Activated CD8-positive, alpha-beta memory T cell treated with anti-CD3 and anti-CD28 coated beads, Interleukin-2, amount 50 U/mL, for 4 hours (primary cell): ENCODE data around the gene B3GNT4.
"Not testable (repeated sequence)": the region's sequence is repeated elsewhere in the genome, so short reads cannot be mapped to it uniquely, and the experiment has no call there.

Experiments
- DNase-seq: peaks from one replicate; pipeline ENCODE4 v3.0.0-alpha.2; 2020

B3GNT4 gene

GRCh38 chr12:122203301-122204166, at the start of gene B3GNT4:
TSS of gene B3GNT4 (plus strand) at chr12:122203709. CDS start at chr12:122204619, 910 bp downstream.
- peak; percentile 72 for DNase-seq

GRCh38 chr12:122155705-122156104, 47.8 kb upstream of the B3GNT4 start:
- no peak for DNase-seq

- no peak for DNase-seq
Observed at GRCh38 chr12:122158700-122159285, 44.7 kb upstream of the B3GNT4 start.

DNA sequence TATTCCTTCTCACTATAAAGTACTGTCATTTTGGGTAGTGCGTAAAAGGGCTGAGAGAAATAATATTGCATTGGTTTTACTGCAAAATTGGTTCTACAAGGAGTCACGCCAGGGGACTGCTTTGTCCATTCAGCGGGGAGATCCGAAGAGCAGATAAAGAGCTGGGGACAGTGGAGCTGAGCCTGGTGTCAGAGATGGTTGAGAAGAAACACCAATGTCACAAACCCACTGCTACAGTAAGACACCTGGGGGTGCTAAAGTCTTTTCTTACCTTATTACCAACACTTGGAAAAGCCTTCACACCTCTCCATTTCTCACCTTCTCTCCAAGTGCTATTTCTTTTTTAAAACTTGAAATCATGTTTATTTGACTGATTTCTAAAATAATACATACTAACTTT, 43.6 kb upstream of the B3GNT4 start:
- no peak for DNase-seq

GRCh38 chr12:122160761-122161160, 42.7 kb upstream of the B3GNT4 start:
- no peak for DNase-seq

DNA sequence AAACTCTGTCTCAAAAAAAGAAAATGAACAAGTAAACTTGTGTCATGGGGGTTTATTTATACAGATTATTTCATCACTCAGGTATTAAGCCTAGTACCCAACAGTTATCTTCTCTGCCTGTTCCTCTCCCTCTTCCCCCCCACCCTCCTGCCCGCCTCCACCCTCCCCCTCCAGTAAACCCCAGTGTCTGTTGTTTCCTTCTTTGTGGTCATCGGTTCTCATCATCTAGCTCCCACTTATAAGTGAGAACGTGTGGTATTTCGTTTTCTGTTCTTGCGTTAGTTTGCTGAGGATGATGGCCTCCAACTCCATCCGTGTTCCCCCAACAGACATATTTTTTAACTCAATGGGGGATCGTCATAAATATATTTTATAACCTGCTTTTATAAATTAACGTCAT, 41.8 kb upstream of the B3GNT4 start:
- DNase-seq: no peak

DNA sequence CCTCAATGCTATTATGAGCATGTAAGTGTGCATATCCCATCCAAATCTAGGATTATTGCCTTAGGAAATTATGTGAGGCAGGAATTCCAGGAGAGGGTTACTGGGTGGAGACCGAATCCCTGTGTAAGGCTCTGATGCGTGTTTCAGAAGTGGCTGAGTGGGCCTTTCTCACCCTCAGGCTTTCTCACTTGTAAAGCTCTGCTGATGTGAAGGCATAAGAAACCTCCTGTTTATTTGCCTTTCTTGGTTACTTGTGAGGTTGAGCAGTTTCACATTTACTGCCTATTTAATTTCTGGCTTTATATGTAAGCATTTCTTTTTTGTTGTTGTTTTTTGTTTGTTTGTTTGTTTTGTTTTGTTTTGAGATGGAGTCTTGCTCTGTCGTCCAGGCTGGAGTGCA, 40.5 kb upstream of the B3GNT4 start:
- no peak for DNase-seq

DNA sequence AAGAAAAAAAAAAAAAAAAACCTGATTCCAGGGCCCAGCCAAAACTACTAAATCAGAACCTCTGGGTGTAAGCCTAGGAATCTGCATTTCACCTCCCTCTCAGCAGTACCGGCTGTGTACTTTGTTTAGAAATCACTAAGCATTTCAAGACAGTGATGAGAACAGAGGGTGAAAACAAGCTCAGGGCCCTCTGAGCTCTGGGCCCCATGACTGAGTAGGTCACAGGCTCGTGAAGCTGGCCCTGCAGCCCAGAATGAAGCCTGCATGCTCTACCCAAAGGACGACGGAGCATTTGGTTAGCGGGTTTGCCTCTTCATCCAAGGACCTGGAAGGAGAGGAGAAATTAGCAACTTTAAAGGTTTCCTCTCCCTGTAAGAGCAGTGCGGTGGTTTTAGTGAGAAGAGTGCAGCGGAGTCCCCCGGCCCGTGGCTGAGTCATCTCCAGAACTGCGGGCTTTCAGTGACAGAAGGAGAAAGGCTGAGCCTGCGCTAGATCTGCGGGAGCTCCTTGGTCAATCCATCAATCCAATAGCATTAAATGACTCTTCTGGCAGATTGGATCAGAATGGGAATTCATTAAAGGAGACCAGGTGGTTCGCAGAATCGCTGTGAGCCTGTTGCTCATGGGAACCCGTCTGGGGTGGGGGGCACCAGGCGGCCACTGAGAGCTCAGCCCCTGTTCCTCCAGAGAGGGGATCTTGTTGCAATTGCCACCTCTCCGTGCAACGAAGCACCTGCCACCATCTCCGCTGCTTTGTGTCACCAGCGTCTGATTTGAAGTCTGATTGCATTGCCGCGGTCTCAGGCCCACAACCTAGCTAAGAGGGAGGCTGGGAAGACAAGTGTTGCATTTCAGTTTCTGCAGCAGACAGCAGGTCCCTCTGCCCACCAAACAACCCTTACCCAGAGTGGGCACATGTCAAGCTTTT, 36.8 kb upstream of the B3GNT4 start:
- DNase-seq: peak; percentile 30

DNA sequence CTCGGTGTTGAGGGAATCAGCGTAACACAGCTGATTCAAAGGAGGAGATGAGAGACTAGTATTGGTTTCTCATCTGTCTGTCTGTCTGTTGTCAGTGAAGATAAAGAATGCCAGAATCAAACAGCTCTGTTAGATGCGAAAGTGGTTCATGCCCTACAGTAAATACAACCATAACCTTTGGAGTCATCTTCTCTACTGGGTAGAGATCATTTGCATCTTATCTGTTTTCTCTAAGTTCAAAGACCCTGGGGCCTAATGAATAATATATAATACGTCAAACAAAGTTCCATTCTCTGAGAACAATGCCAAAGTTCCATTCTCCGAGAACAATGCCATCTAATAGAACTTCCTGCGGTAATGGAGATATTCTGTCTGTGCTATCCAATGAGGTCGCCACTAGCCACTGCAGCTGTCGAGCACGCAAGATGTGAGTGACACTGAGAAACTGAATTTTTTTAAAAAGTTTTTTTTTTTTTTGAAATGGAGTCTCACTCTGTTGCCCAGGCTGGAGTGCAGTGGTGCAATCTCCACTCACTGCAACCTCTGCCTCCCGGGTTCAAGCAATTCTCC, 36.1 kb upstream of the B3GNT4 start:
- no peak for DNase-seq

GRCh38 chr12:122168492-122168891, 35.0 kb upstream of the B3GNT4 start:
- no peak for DNase-seq

GRCh38 chr12:122171399-122171798, 32.1 kb upstream of the B3GNT4 start:
- DNase-seq: no peak

DNA sequence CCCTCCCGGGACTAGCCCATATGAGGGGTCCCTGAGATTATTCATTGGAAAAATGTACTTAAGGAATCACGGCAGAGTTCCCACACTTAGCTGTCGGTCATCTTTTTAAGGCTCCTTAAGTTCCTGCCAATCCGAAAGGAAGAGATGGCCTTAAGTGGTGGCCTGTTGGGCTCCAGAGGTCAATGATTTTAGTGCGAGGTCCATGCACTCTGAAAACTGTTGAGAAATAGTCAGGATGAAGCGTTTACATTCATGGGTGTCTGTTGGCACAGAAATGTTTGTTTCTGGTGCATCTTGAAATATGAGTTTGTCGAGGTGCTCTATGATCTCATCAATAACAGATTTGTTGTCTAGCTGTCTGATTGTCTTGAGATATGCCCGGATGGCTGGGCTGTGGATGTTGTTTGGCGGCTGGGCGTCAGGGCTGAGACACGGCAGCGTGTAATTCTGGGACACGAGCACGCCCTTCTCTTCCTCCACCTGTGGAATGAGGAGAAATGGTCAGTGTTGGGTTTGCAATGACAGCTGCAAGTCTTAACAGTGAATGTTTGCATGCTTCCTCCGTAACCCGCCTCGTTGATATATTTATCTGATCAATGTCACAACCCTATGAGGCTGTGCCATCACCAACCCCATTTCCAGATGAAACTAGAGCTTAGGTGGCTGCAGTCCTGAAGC, 31.1 kb upstream of the B3GNT4 start:
- DNase-seq: no peak

DNA sequence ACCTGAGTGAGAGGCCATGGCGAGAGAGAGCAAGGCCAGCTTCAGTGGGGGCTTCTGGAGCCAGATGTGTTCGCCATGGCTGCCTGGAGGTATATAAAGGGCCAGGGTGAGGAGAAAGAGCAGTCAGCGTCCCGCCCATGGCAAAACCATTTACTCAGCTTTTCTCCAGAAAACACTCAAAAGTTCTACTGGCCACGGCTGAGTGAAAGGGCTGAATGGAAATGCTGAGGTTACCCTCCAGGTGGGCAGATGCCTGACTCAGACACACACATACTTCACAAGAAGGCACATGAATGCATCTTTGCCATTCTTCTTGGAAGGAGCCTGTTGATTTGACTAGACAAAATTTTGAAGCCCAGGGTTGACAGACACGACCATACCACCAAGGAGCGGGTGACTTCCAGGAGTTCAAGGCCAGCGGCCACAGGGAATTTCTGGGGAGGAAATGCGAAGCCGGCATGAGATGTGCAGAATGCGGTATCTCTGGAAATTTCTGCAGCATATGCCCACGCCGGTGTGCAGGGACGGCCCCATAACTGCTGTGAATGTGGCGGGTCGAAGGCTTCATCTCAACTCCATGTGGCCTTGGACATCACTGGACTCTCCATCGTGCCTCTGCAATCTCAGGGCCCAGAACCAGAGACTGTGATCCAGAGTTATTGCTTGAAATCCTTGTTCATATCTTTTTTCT, 29.2 kb upstream of the B3GNT4 start, which contains the start of gene IL31:
IL31 (minus strand) TSS at position 67 of the 691 bp plus-strand sequence; CDS start at position 18, 49 bp downstream.
- no peak for DNase-seq

GRCh38 chr12:122176473-122176872, 27.0 kb upstream of the B3GNT4 start:
- DNase-seq: not testable (repeated sequence)

- DNase-seq: peak; percentile 32
Observed at GRCh38 chr12:122182887-122183587, 20.5 kb upstream of the B3GNT4 start, which contains the start of gene LRRC43. TSS of gene LRRC43 (plus strand) at chr12:122183123. CDS start at chr12:122183145, 22 bp downstream.

- no peak for DNase-seq
Observed at GRCh38 chr12:122183588-122183940, 19.9 kb upstream of the B3GNT4 start.

DNA sequence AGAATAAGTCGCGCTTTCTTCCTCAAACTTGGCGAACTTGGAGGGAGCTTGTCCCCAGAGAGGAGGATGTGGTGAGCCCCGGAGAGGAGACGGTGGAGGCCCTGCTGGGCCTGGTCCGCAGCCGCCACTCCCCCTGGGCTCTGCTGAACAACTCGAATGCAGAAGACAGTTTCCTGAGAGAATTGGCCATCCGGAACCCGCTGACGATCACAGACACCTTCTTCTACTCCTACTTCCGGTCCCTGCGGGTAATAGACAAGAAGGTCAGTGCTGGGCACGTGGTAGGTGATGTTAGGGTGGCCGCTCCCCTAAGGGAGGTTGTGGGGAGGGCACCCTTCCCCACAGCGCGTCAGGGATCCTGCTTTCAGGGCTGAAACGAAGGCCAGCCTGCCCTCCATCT, 19.0 kb upstream of the B3GNT4 start:
- no peak for DNase-seq

DNA sequence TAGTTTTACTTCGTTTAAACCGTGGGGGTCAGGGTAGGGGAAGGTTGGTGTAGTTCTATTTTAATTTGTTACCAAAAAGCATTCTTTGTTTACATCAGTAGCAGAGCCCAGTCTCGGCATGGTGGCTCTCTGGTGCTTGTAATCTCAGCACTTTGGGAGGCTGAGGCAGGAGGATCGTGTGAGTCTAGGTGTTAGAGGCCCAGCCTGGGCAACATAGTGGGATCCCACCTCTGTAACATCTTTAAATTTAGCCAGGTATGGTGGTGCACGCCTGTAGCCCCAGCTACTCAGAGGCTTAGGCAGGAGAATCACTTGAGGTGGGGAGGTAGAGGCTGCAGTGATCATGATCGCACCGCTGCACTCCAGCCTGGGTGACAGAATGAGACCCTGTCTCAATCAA, 18.4 kb upstream of the B3GNT4 start:
- DNase-seq: no peak

DNA sequence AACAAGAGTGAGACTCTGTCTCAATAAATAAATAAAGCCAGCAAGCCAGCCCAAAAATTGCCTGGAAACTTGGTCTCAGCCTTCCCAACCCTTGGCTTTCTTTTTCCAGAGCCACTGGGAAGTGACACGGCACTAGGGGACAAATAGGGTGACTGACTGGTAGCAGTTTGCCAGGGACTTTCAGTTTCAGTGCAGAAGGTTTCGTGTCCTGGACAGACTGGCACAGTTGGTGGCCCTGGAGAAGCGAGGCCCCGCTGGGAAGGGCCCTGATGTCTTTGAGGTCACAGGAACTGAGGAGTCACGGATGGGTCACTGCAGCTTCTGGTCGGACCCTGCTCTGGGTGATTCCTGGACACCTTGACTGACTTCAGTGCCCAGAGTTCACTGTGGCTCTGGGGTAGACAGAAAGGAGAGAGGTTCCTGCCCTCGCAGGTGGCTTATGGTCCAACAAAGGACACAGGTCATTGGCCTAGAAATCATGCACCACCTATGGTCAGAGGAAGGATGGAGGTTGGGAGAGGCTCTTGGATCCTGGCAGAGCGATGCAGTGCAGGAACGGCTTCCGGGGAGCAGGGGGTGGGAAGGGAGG, 17.9 kb upstream of the B3GNT4 start:
- no peak for DNase-seq

GRCh38 chr12:122187466-122187865, 16.0 kb upstream of the B3GNT4 start:
- no peak for DNase-seq
